ENCODE measurements around the gene GDF2.

DNA sequence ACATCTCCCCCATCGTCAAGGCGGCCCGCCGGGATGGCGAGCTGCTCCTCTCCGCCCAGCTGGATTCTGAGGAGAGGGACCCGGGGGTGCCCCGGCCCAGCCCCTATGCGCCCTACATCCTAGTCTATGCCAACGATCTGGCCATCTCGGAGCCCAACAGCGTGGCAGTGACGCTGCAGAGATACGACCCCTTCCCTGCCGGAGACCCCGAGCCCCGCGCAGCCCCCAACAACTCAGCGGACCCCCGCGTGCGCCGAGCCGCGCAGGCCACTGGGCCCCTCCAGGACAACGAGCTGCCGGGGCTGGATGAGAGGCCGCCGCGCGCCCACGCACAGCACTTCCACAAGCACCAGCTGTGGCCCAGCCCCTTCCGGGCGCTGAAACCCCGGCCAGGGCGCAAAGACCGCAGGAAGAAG, 12.2 kb upstream of the GDF2 start:
- TF ChIP-seq, protein P1, sequence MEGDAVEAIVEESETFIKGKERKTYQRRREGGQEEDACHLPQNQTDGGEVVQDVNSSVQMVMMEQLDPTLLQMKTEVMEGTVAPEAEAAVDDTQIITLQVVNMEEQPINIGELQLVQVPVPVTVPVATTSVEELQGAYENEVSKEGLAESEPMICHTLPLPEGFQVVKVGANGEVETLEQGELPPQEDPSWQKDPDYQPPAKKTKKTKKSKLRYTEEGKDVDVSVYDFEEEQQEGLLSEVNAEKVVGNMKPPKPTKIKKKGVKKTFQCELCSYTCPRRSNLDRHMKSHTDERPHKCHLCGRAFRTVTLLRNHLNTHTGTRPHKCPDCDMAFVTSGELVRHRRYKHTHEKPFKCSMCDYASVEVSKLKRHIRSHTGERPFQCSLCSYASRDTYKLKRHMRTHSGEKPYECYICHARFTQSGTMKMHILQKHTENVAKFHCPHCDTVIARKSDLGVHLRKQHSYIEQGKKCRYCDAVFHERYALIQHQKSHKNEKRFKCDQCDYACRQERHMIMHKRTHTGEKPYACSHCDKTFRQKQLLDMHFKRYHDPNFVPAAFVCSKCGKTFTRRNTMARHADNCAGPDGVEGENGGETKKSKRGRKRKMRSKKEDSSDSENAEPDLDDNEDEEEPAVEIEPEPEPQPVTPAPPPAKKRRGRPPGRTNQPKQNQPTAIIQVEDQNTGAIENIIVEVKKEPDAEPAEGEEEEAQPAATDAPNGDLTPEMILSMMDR (IDR thresholded peaks at IDR 0.05) = no peak
- no peak for TF ChIP-seq POLR2A (IDR thresholded peaks at IDR 0.05)
